DMS53 treated with DMSO at 0.1 percent for 48 hours (cell line): ENCODE data around the gene KCNJ12.
"Not testable (repeated sequence)": the region's sequence is repeated elsewhere in the genome, so short reads cannot be mapped to it uniquely, and the experiment has no call there.

ENCODE experiments used
- DNase-seq: peaks from one replicate; lab custom pipeline; 2025; ENCODE audit not compliant: unreplicated experiment; lab: John Stamatoyannopoulos, UW

KCNJ12 gene

GRCh38 chr17:21376081-21376758, at the start of gene KCNJ12:
TSS of gene KCNJ12 (plus strand) at chr17:21376357. CDS start at chr17:21415343, 38,986 bp downstream.
- no peak for DNase-seq

DNA sequence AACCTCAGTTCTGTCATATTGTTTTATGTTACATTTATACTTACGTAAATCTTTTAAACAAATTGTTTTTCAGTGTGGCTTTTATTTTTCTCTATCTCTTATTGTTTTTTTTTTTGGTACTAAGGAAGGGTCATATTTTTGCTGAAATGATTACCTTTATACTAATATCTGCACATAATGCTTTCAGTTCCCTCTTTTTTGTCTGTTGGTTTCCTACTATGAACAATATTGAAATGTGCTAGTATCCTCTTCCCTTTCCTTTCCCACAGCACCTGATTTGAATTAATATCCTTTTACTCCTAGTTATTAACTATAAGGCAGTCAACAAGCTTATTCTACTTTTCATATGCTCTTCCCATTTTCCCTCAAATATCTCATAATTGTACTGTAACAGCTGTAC, 48.2 kb upstream of the KCNJ12 start:
- DNase-seq, result not testable (repeated sequence)

GRCh38 chr17:21328778-21329177, 47.4 kb upstream of the KCNJ12 start:
- not testable (repeated sequence) for DNase-seq

DNA sequence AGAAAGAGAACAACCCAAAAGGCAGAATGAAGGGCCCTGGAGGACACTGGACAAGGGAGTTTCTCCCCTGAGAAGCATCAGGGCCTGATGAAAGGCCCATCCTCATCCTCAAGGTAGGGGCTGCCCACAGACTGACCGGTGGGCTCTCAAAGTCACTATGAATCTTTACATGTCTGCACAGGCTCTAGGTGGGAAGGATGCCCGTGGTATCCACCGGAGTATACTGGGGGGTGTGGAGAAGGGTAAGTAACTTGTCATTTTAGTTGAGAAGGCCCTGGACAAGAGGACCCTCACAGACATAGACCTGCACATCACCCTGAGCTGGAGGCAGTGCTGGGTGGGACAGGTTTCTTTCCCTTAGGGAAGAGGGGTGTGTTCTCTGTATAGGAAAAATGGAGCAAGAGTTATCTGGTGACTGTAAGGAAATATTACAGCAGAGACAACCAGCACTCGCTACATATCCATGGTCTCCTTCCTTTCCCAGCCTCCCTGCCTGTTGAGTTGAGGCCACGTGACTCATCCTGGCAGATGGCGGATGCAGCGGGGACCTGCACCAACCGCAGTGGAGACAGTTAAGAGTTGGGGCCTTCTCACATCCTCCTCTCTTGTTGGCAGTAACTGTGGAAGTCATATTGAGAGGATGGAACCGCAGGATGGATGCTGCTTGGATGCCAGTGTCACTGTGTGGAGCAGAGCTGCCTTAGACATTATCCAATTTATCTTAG, 45.6 kb upstream of the KCNJ12 start:
- DNase-seq, result no peak

GRCh38 chr17:21336541-21337294, 39.4 kb upstream of the KCNJ12 start:
- not testable (repeated sequence) for DNase-seq

GRCh38 chr17:21337981-21338625, 38.1 kb upstream of the KCNJ12 start:
- DNase-seq, result not testable (repeated sequence)

DNA sequence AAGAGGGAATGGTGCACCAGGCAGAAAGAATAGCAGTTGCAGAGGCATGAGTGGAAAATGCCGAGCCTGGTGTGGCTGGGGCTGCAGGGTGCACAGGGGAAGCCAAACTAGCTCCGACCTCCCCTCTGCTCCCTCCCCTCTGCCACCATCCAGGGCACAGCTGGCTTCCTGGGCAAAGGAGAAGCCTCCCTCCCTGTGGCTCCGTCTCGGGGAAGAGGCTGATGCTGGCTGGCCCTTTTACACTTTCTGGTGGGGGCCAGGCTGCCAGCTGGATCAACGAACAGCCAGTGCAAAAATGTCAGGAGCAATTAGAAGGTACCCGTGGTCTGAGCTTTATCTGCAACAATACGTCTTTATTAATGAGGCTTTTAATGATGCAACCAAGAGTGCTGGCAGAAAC, 37.1 kb upstream of the KCNJ12 start:
- no peak for DNase-seq

DNA sequence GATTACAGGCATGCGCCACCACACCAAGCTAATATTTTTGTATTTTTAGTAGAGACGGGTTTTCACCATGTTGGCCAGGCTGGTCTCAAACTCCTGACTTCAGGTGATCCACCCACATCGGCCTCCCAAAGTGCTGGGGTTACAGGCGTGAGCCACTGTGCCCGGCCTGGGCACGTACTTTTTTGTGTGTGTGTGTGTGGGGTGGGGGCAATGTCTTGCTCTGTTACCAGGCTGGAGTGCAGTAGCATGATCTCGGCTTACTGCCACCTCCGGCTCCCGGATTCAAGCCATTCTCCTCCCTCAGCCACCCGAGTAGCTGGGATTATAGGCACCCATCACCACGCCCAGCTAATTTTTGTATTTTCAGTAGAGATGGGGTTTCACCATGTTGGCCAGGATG, 36.6 kb upstream of the KCNJ12 start:
- not testable (repeated sequence) for DNase-seq

- DNase-seq, result not testable (repeated sequence)
These were observed 35.8 kb upstream of the KCNJ12 start for GRCh38 chr17:21340407-21340806.

DNA sequence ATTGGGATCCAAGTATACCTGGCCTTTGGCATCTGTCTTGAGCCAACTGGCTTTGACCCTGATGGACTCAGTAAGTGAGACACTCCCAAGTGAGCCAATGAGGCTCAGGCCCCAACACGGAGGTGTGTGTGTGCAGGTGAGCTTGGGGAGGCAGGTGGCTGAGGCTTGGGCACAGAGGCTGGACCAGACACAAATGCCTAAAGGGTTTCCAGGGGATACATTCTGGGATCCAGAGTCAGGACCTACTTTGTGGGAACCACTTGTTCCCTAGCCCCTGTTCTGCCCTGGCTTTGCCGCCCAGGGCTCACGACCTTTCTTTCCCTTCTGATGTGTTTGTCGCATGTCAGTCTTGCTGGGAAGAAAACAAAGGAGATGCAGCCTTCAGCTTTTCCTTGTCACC, 34.9 kb upstream of the KCNJ12 start:
- DNase-seq, result not testable (repeated sequence)

DNA sequence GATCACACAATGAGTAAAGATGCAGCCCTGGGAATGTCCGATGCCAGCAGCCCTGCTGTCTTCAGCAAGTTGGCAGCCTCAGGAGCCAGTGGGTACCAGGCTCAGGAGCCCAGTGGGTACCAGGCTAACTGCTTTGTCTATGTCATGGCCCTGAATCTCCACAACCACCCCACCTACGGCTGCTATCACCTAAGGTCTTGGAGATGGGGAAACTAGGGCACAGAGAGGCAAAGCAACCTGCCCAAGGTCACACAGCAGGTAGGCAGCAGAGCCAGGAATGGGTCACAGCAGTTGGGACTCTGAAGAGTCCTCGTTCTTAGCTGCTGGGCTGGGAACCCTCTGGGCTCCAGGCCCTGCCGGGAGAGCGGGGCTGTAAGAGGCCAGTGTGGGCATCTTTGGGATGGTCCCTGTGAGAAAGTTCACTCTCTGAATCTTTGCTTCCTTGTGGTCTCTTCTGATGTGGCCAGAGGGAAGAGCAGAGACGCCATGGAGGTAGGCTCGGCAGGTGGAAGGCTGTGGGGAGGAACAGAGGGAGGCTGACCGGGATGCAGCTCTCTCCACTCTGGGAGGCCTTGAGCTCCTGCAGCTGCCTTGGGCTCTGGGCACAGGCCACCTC, 34.1 kb upstream of the KCNJ12 start:
- not testable (repeated sequence) for DNase-seq

DNA sequence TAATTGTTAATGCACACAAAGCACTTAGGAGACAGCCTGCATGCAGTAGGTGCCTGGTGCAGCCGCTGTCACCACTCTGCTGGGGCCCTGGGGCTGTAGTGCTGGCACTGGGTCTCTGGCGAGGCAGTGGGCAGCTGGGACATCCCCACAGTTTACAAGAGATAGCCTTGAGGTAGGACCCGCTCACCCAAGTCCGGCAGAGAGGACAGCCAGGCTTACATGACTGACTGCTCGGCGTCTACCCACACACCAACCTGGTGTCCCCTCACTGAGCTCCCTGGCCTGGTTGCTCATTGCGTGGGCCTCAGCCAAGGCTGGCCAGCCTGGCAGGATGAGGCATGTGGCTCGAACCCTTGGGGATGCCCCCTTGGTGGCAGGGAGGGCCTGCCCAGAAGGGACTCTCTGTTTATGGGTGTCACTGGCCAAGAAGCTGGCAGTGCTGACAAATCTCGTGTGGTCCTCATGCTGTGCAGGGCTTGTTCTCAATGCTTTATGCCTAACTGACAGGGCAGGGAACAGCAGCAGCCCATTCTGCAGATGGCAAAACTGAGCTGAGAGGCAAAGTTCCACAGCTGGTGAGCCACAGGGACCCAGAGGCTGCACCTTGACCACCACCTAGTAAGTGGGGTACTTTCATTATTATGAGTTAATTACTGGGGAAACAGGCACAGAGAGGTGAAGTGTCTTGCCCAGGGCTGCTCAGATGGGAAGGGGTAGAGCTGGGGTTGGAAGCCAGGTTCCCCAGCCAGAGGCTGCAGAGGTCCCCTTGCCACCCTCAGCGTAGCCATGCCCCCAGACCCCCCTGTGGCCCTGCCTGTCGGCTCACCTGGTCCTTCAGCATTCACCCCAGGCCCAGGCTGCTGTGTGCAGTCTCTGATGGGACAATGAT, 32.9 kb upstream of the KCNJ12 start:
- not testable (repeated sequence) for DNase-seq

GRCh38 chr17:21344801-21345200, 31.4 kb upstream of the KCNJ12 start:
- DNase-seq, result not testable (repeated sequence)

GRCh38 chr17:21345236-21345635, 30.9 kb upstream of the KCNJ12 start:
- DNase-seq, result no peak

GRCh38 chr17:21346107-21346506, 30.1 kb upstream of the KCNJ12 start:
- DNase-seq, result not testable (repeated sequence)

GRCh38 chr17:21346651-21347250, 29.4 kb upstream of the KCNJ12 start:
- DNase-seq, result not testable (repeated sequence)

DNA sequence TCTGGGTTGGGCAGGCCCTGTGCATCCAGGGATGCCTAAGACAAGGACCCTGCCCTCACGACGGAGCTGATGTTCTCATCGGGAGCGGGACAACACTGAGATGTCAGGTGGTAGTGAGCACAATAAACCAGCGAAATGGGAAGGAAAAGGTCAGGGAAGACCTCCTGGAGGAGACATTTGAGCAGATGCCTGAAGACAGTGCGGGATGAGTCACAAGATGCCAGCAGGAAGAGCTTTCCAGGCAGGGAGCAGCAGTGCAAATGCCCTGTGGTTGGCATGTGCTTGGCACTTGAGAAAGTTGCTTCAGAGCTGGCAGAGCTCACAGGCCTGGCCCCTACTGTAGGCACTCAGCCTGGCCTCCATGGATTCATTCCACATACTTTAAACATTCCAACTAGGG, 28.5 kb upstream of the KCNJ12 start:
- DNase-seq, result not testable (repeated sequence)

DNA sequence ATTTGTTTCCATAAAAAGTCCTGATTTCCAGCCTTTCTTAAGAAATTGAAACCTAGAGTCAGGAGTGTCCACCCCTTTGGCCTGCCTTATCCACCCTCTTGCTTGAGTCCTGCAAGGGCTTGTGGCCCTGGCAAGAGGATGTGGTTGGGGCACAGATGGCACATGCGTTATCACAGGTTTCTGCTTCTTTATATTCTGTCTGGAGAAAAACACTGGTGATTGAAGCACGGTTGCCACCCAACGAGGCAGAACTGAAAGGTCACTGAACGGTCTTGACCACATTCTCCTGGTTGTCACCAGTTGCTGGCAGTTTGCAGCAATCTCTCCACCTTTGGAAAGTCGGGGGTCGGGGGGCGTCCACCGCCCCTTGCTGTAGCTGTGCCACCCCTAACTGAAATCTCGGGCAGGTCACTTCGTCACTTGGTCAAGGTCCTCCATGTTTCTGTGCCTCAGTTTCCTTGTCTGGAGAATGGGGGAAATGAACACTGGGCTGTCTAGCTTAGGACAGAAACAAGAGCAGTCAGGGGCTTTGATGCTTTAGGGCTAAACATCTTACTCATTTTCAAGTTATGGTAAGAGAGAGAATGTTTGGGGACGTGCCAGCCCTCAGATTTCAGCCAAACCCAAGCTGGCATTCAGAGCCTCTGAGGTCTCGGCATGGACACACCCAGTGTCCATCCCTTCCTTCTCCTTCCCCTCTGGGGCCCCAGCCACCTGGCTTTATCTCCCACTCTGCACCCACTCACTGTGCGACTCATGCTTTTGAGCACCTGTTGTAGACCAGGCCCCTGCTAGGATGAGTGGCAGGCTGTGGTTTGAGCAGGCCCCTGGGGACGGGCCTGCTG, 27.9 kb upstream of the KCNJ12 start:
- DNase-seq, result not testable (repeated sequence)

DNA sequence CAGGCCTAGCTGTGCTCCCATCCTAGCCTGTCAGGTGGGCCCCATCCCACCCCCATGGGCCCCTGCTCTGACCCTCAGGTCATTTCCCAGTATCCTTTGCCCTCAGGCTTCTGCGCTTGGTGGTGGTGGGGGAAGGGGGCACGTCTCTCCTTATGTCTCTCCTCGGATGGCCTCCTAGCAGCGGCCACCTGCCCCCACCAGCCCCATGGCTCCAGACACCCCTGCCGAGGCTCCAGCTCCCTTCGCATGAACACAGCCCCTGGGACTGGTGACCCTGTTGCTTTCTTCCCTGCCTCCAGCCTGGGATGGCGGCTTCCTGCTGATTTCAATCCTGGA, 27.3 kb upstream of the KCNJ12 start:
- not testable (repeated sequence) for DNase-seq
